HepG2 (cell line): ENCODE data around the gene STC2. TPM values are rescaled to one million over a fixed set of nuclear protein-coding genes. Genes with fewer than 3 reads are reported as not detected.

Source experiments
- DNMT3B ChIP-seq: conservative IDR thresholded peaks from 2 replicates; pipeline ENCODE4 v1.6.1; 2016; ENCODE audit warnings: missing biosample characterization, control low read depth
- ETV6 ChIP-seq: sonication (generic); formaldehyde crosslinking; conservative IDR thresholded peaks from 2 replicates; pipeline ENCODE4 v1.4.0; 2020; ENCODE audit warnings: missing genetic modification reagents
- MBNL3 ChIP-seq: fragments of 250-450 bp; sonication (Bioruptor Pico); conservative IDR thresholded peaks from 2 replicates; pipeline ENCODE4 v1.8.0; 2022; ENCODE audit warnings: mild to moderate bottlenecking, inconsistent platforms
- NFATC3 ChIP-seq: sonication (generic); formaldehyde crosslinking; IDR thresholded peaks from 2 replicates; pipeline ENCODE4 v1.5.1; 2020; ENCODE audit warnings: mild to moderate bottlenecking, missing genetic modification reagents
- PRMT3 ChIP-seq: sonication (generic); formaldehyde crosslinking; IDR thresholded peaks from 2 replicates; pipeline ENCODE4 v1.8.1; 2022; ENCODE audit warnings: low read depth, mild to moderate bottlenecking, moderate library complexity, missing genetic modification reagents, borderline replicate concordance
- SIN3B ChIP-seq: fragments of 150-350 bp; IDR thresholded peaks from 2 replicates; pipeline ENCODE4 v1.6.1; 2014; ENCODE audit warnings: low read length
- SKI ChIP-seq: fragments of 450-650 bp; IDR thresholded peaks from one replicate; pipeline ENCODE4 v1.6.1; 2018; ENCODE audit warnings: mild to moderate bottlenecking; ENCODE audit not compliant: partially characterized antibody
- TEAD2 ChIP-seq: sonication (generic); formaldehyde crosslinking; IDR thresholded peaks from 2 replicates; pipeline ENCODE4 v1.9.0; 2021; ENCODE audit warnings: missing genetic modification reagents
- ZNF136 ChIP-seq: sonication (generic); formaldehyde crosslinking; IDR thresholded peaks from 2 replicates; pipeline ENCODE4 v1.8.1; 2022; ENCODE audit warnings: low read depth, mild to moderate bottlenecking, moderate library complexity, missing genetic modification reagents
- ZNF335 ChIP-seq: sonication (generic); formaldehyde crosslinking; IDR thresholded peaks from 2 replicates; pipeline ENCODE4 v1.4.0; 2020; ENCODE audit warnings: missing genetic modification reagents
- ZNF343 ChIP-seq: sonication (generic); formaldehyde crosslinking; IDR thresholded peaks from 2 replicates; pipeline ENCODE4 v1.4.0; 2020; ENCODE audit warnings: mild to moderate bottlenecking, missing genetic modification reagents
- ZNF570 ChIP-seq: sonication (generic); formaldehyde crosslinking; IDR thresholded peaks from 2 replicates; pipeline ENCODE4 v1.4.0; 2020; ENCODE audit warnings: mild to moderate bottlenecking, missing genetic modification reagents, borderline replicate concordance
- ZNF609 ChIP-seq: sonication (generic); formaldehyde crosslinking; IDR thresholded peaks from 2 replicates; pipeline ENCODE4 v1.4.0; 2020; ENCODE audit warnings: mild to moderate bottlenecking, missing genetic modification reagents, borderline replicate concordance
- ZNF740 ChIP-seq: sonication (generic); formaldehyde crosslinking; IDR thresholded peaks from 2 replicates; pipeline ENCODE4 v1.4.0; 2020; ENCODE audit warnings: missing genetic modification reagents
- ZNF761 ChIP-seq: sonication (generic); formaldehyde crosslinking; conservative IDR thresholded peaks from 2 replicates; pipeline ENCODE4 v1.4.0; 2020; ENCODE audit warnings: mild to moderate bottlenecking, missing genetic modification reagents
- ZNF772 ChIP-seq: sonication (generic); formaldehyde crosslinking; IDR thresholded peaks from 2 replicates; pipeline ENCODE4 v1.5.0; 2020; ENCODE audit warnings: mild to moderate bottlenecking, missing genetic modification reagents
- ZNF816 ChIP-seq: sonication (generic); formaldehyde crosslinking; IDR thresholded peaks from 2 replicates; pipeline ENCODE4 v1.8.0; 2022; ENCODE audit warnings: missing genetic modification reagents, mild to moderate bottlenecking, borderline replicate concordance
- ZSCAN21 ChIP-seq: sonication (generic); formaldehyde crosslinking; IDR thresholded peaks from 2 replicates; pipeline ENCODE4 v1.8.0; 2022; ENCODE audit warnings: mild to moderate bottlenecking, missing genetic modification reagents, moderate library complexity, borderline replicate concordance
- ZSCAN31 ChIP-seq: sonication (generic); formaldehyde crosslinking; IDR thresholded peaks from 2 replicates; pipeline ENCODE4 v1.5.0; 2020; ENCODE audit warnings: low read depth, mild to moderate bottlenecking, missing genetic modification reagents
- polyA plus RNA-seq, 8 experiments: library from polyadenylated mRNA; depleted of rRNA in 3 of 8; stranded (reverse) in 7 of 8; unstranded in 1 of 8; fragments of >200 nt; fragmentation: Illumina TruSeq in 4 of 8; extraction: Trizol in 4 of 8; gene quantifications; 2 replicates each; pipeline versions ENCODE4 v1.2.1 to v1.2.3, GENCODE V29; 2011 to 2016; ENCODE audit warnings: low read depth in 4 of 8, missing spikeins in 1 of 8, mixed read lengths in 1 of 8; ENCODE audit not compliant: insufficient read depth in 1 of 8
- total RNA-seq, 5 experiments: library from RNA; depleted of rRNA; stranded (reverse); fragments of >200 nt; fragmentation: Illumina TruSeq; extraction: Trizol; gene quantifications; 2 replicates each; pipeline ENCODE4 v1.2.3, GENCODE V29; 2016; ENCODE audit warnings: low read depth in 1 of 5
- TF ChIP-seq, protein P1 (sequence below): sonication (generic); formaldehyde crosslinking; IDR thresholded peaks from 2 replicates; pipeline ENCODE4 v1.8.0; 2022; ENCODE audit warnings: low read depth, missing genetic modification reagents
- TF ChIP-seq, protein P2 (sequence below): sonication (generic); formaldehyde crosslinking; IDR thresholded peaks from 2 replicates; pipeline ENCODE4 v1.4.0; 2020; ENCODE audit warnings: missing genetic modification reagents

Gene STC2
- total and polyA plus RNA-seq, 2 of the 13 experiments (the other 11 are each of a cell fraction or from before 2014, with no cell fraction given), result 27.1 to 69.2 TPM

- no peak for TF ChIP-seq ZNF343 (CRISPR knock-in tag)
- no peak for TF ChIP-seq TEAD2 (CRISPR knock-in tag)
- no peak for TF ChIP-seq ETV6 (CRISPR knock-in tag)
- TF ChIP-seq SKI, result no peak
- no peak for TF ChIP-seq SIN3B
- no peak for TF ChIP-seq MBNL3 (CRISPR knock-in tag)
- no peak for TF ChIP-seq ZNF761 (CRISPR knock-in tag)
- no peak for TF ChIP-seq ZNF772 (CRISPR knock-in tag)
- TF ChIP-seq ZNF740, result no peak
- no peak for TF ChIP-seq DNMT3B (CRISPR knock-in tag)
- TF ChIP-seq, protein P1, sequence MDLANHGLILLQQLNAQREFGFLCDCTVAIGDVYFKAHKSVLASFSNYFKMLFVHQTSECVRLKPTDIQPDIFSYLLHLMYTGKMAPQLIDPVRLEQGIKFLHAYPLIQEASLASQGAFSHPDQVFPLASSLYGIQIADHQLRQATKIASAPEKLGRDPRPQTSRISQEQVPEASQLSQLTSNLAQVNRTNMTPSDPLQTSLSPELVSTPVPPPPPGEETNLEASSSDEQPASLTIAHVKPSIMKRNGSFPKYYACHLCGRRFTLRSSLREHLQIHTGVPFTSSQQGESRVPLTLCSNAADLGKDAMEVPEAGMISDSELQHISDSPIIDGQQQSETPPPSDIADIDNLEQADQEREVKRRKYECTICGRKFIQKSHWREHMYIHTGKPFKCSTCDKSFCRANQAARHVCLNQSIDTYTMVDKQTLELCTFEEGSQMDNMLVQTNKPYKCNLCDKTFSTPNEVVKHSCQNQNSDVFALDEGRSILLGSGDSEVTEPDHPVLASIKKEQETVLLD (CRISPR knock-in tag), result peak; percentile 67; the same call in 1 of the 2 replicates
- no peak for TF ChIP-seq NFATC3 (CRISPR knock-in tag)
- peak; percentile 54; the same call in 1 of the 2 replicates for TF ChIP-seq ZNF609 (CRISPR knock-in tag)
- peak; percentile 32; the same call in 1 of the 2 replicates for TF ChIP-seq ZSCAN31 (CRISPR knock-in tag)
- peak; percentile 55; the same call in 1 of the 2 replicates for TF ChIP-seq PRMT3 (CRISPR knock-in tag)
- TF ChIP-seq ZNF816 (CRISPR knock-in tag), result peak; percentile 83; the same call in 1 of the 2 replicates
- TF ChIP-seq ZSCAN21, result peak; percentile 66; the same call in 1 of the 2 replicates
- TF ChIP-seq ZNF136 (CRISPR knock-in tag), result 0 out of 2 replicates have a peak, but pooled peaks have one; percentile 22
- no peak for TF ChIP-seq ZNF570 (CRISPR knock-in tag)
- TF ChIP-seq ZNF335 (CRISPR knock-in tag), result no peak; the same call in 1 of the 2 replicates
- TF ChIP-seq, protein P2, sequence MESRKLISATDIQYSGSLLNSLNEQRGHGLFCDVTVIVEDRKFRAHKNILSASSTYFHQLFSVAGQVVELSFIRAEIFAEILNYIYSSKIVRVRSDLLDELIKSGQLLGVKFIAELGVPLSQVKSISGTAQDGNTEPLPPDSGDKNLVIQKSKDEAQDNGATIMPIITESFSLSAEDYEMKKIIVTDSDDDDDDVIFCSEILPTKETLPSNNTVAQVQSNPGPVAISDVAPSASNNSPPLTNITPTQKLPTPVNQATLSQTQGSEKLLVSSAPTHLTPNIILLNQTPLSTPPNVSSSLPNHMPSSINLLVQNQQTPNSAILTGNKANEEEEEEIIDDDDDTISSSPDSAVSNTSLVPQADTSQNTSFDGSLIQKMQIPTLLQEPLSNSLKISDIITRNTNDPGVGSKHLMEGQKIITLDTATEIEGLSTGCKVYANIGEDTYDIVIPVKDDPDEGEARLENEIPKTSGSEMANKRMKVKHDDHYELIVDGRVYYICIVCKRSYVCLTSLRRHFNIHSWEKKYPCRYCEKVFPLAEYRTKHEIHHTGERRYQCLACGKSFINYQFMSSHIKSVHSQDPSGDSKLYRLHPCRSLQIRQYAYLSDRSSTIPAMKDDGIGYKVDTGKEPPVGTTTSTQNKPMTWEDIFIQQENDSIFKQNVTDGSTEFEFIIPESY, result peak; percentile 39; the same call in 1 of the 2 replicates
Measured at GRCh38 chr5:173329491-173330337, 1.5 kb upstream of the STC2 start (continued).
